GM19467 (cell line): ENCODE results near the gene SMIM38.
"Not testable (repeated sequence)": the region's sequence is repeated elsewhere in the genome, so short reads cannot be mapped to it uniquely, and the experiment has no call there.

ENCODE experiments used
- ATAC-seq: cut with Tn5 transposase; IDR thresholded peaks from one replicate; pipeline ENCODE4 v1.9.1; 2021; ENCODE audit warnings: mild to moderate bottlenecking, moderate library complexity; ENCODE audit not compliant: unreplicated experiment

Gene SMIM38

DNA sequence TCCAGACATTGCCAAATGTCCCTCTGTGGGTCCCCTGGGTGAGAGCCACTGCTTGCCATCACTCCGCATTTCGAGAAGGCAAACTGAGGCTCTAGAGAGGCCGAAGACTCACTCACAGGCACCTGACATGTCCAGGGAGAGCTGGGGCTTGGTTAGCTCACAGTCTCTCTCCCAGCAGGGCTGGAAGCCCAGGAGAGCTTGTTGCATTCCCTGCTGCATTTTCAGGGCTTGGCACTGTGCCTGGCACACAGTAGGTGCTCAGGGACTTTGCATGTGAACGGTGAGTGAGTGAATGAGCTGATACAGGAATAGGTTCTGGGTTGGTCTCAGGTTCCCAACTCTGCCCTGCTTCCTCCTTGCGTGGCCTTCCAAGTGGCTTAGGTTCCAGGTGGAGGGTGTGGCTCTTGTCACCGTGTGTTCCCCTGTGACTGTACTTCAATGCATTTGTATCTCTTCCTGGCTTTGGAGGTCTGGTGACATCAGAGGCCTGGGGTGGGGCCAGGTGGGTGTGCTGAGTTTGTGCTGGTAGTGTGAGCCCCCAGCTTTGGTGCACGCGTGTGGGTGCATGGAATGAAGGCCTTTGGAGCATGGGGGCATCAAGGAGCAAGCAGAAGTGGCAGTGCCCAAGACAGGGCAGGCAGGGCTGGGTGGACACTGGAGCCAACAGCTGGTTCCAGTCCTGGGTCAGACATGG is 18.4 kb upstream of the SMIM38 start:
- ATAC-seq, result no peak

DNA sequence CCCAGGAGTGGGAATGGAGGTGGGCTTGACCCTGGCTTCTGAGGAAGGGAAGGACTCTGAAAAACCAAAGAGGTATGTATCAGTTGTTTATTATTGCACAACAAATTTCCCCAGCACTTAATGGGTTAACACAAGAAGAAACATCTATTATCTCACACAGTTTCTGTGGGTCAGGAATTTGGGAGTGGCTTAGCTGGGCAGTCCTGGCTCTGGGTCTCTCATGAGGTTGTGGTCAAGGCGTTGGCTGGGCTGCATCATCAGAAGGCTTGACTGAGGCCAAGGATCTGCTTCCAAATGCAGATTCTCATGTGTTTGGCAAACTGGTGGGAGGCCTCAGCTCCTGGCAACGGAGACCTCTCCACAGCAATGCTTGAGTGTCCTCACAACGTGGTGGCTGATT is 17.5 kb upstream of the SMIM38 start:
- ATAC-seq, result no peak

DNA sequence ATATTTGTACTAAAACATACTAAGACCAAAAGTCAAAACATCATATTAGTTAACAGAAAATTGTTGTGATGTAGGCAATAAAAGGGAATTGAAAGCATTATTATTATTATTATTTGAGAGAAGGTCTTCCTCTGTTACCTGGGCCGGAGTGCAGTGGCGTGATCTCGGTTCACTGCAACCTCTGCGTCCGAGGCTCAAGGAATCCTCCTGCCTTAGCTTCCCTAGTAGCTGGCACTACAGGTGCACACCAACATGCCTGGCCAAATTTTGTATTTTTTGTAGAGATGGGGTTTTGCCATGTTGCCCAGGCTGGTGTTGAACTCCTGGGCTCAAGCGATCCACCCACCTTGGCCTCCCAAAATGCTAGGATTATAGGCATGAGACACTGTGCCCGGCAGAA is 15.6 kb upstream of the SMIM38 start:
- not testable (repeated sequence) for ATAC-seq

DNA sequence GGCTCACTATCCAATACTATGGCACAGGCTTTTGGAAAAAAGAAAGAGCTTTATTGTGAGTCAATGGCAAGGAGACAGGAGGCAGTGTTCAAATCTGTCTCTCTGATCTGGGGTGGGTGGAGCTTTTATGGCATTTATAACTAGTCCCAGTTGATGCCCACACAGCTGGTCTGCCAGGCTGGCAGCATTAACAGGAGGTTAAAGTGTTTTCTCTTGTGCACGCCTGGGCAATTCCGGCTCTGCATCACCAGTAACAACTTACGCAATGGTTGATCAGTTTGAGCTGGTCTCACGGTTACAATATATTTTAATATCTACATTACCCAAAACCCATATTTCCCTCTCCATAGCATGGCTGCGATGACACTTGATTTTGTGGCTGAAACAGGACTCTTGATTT is 15.1 kb upstream of the SMIM38 start:
- ATAC-seq, result no peak

GRCh38 chr11:69141742-69142141 is 14.0 kb upstream of the SMIM38 start:
- ATAC-seq, result no peak

GRCh38 chr11:69142895-69143294 is 12.8 kb upstream of the SMIM38 start:
- no peak for ATAC-seq

GRCh38 chr11:69144316-69145049 is 11.3 kb upstream of the SMIM38 start:
- ATAC-seq, result no peak

GRCh38 chr11:69145050-69145380 is 10.7 kb upstream of the SMIM38 start:
- no peak for ATAC-seq

DNA sequence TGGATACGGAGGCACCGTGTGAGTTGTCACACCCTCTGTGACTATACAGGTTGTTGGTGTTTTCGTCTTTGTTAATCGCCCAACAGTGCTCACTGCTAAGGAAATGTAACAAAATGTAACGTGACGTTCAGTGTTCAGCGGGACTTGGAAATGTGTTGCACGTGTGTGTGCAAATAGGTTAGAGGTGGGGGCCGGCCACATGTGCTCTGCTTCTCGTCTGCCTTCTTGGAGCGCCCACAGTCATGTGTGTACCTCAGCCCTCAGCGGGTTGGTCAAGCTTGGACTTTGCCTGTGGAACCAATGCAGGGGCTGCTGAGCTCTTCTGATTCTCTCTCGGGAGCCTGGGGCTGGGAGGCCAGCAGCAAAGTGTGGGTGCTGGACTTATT is 7.4 kb upstream of the SMIM38 start:
- no peak for ATAC-seq

- no peak for ATAC-seq
Measured at GRCh38 chr11:69148806-69149205, 6.9 kb upstream of the SMIM38 start.

- not testable (repeated sequence) for ATAC-seq
Measured at GRCh38 chr11:69149338-69150045, 6.2 kb upstream of the SMIM38 start.

DNA sequence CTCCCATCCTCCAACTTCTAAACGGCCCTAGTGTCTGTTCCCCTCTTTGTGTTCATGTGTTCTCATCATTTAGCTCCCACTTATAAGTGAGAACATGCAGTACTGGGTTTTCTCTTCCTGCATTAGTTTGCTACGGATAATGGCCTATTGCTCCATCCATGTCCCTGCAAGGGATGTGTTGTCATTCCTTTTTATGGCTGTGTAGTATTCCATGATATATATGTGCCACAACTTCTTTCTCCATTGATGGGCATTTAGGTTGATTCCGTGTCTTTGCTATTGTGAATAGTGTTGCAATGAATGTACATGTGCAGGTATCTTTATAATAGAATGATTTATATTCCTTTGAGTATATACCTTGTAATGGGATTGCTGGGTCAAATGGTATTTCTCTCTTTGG is 5.6 kb upstream of the SMIM38 start:
- no peak for ATAC-seq

DNA sequence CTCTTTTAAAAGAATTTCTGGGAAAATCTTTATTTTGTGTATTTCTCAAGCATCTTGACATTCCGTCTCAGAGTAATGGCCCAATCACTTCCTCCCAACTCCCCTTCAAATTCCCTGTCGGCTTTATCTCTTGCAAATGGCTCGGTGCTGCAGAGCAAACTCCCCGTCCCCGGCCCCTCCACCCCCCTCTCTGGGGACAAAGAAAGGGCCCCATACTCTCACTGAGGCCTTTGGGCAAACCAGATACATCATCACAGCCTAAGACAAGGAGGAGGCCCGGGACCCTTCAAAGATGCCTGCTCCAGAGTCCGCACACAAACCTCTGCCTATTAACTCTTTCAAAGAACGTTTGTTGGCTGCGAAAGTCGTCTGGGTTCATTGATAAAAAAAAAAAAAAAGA is 3.9 kb upstream of the SMIM38 start:
- ATAC-seq, result no peak

GRCh38 chr11:69152733-69153421 is 2.9 kb upstream of the SMIM38 start:
- no peak for ATAC-seq

DNA sequence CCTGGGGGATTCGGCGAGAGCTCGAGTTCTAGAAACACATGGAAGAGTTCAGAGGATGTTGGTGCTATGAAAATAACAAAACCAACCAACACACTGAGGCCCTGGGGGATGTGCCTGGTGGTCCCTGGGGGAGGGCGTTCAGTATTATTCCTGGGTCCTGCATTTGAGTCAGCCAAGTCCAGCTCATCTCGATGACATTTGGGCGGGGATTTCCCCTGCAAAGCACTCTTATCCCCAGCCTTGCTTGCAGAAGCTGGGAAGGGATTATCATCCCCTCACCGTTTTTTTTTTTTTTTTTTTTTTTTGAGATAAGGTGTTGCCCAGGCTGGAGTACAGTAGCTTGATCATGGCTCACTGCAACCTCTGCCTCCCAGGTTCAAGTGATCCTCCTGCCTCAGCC is 2.1 kb upstream of the SMIM38 start:
- no peak for ATAC-seq

GRCh38 chr11:69154211-69154913 is 1.4 kb upstream of the SMIM38 start:
- no peak for ATAC-seq

- ATAC-seq, result no peak
Measured at GRCh38 chr11:69154938-69155301, 815 bp upstream of the SMIM38 start.

GRCh38 chr11:69156235-69156639 is 502 bp downstream of the SMIM38 start:
- no peak for ATAC-seq

DNA sequence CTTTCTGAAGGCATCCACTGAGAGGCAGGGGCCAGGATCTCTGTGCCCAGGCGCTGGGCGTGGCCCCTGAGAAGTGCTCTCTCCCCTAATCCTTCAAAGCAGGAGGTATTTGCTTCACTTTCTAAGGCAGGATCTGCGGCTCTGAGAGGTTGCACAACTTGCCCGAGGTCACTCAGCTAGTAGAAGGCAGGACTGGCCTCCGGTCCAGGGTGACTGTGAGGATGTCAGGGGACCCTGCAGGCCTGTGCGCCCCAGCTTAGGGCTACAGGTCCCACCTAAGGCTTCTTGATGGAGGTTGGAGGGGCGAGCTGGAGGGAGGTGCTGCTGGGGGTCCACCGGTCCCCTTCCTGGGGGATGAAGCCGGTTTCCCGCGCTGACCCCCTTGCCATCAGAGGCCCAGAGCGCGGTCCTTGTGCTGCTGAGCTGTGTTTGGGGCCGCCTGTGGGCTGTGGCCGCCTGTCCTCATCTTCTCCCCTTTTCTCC is 979 bp downstream of the SMIM38 start:
- no peak for ATAC-seq

DNA sequence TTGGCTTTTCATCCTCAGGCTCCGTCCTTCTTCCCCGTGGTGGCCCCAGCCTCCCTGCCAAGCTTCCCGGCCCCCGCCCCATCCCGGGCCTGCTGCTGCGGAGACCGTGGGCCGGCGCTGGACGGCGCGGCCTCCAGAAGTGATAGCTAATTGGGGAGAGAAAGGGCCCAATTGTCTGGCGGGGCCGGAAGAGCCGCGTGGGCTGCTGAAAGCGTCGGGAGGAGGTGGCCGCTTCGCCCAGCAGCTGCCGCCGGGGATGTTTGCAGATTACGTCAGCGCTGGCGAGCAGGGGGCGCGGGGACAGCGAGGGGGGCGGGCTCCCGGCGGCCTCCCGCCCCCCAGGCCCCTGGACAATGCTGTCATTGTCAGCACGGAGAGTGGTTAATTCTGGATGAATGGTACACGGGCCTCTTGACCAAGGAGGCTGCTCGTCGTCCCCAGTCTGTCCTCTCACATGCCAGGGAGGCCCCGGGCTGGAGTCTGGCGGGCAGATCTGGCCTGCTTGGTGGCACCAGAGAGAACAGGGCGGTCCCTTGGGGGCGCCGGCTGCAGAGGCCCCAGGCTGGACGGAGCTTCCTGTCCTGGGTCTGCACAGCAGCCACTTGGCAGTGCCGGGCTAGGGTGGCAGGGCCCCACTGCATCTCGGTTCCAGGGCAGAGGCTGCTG is 1.6 kb downstream of the SMIM38 start:
- ATAC-seq, result no peak
